Thoracic aorta (tissue), 2 donors: ENCODE results near the gene RUNX1. TPM values are rescaled to one million over a fixed set of nuclear protein-coding genes. Genes with fewer than 3 reads are reported as not detected.

ENCODE experiments used
- ATAC-seq: fragments of 150-250 bp; one replicate; pipeline ENCODE4 v1.8.0; 2017; ENCODE audit warnings: low read depth; ENCODE audit not compliant: insufficient number of reproducible peaks, low FRiP score
- DNase-seq: peaks from one replicate; pipeline ENCODE4 v3.0.0-alpha.2; 2020; ENCODE audit warnings: low spot score
- H3K27ac ChIP-seq, 2 donors: fragments of 200-600 bp; sonication (generic); 1 replicate in 1 of 2; 2 replicates in 1 of 2; pipeline ENCODE4 v1.5.1; 2016; ENCODE audit warnings: mild to moderate bottlenecking in 2 of 2, moderate library complexity in 2 of 2
- H3K27me3 ChIP-seq: fragments of 200-600 bp; sonication (generic); replicated peaks from 2 replicates; pipeline ENCODE4 v1.6.0; 2016; ENCODE audit warnings: mild to moderate bottlenecking; ENCODE audit not compliant: insufficient read depth
- H3K36me3 ChIP-seq: fragments of 200-600 bp; sonication (generic); one replicate; pipeline ENCODE4 v1.5.1; 2016
- H3K4me1 ChIP-seq, 2 donors: fragments of 200-600 bp; sonication (generic); 1 replicate in 1 of 2; 2 replicates in 1 of 2; pipeline versions ENCODE4 v1.5.1 to v1.6.0; 2016; ENCODE audit warnings: low read depth in 2 of 2, mild to moderate bottlenecking in 1 of 2; ENCODE audit not compliant: control insufficient read depth in 1 of 2
- H3K4me3 ChIP-seq: fragments of 200-600 bp; sonication (generic); 2 replicates; pipeline ENCODE4 v1.5.1; 2016; ENCODE audit warnings: mild to moderate bottlenecking
- H3K9me3 ChIP-seq: fragments of 200-600 bp; sonication (generic); 2 replicates; pipeline ENCODE4 v1.5.1; 2016
- total RNA-seq, 2 donors: library from RNA; depleted of rRNA; stranded (reverse); fragments of >200 nt; gene quantifications; one replicate each; pipeline versions ENCODE4 v1.1.0 to v1.2.3, GENCODE V29; 2016
- TF ChIP-seq, protein P1 (sequence below): fragments of 200-600 bp; sonication (generic); IDR thresholded peaks from one replicate; pipeline ENCODE4 v1.5.1; 2019; ENCODE audit warnings: antibody characterized with exemption

The RUNX1 gene
- total RNA-seq, 2 donors from 2014 or later, result 47.4 to 64.7 TPM

DNA sequence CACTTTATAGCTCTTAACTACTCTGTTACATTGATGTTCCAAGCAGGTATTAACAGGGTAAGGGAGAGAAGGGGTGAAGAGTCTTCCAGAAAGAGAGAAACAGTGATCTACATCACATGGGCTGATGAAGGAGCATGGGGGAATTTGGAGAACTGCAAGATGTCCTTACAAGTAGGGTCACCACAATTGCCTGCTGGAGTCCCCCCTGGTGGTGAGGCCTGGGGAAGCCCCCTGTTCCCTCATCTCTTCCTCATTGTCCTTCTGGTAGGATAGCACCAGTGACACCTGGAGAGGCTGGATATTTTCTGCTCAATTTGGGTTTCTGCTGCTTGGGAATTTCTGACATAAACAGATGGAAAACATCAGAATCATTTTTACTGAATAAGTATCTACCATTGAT lies 126.6 kb downstream of the RUNX1 start:
- no peaks in the 10 kb centered on the region for H3K27me3 ChIP-seq
- no peak overlapping the region for H3K27ac ChIP-seq
- H3K4me3 ChIP-seq, result no peak overlapping the region
- H3K9me3 ChIP-seq, result no peaks in the 10 kb centered on the region
- TF ChIP-seq, protein P1, sequence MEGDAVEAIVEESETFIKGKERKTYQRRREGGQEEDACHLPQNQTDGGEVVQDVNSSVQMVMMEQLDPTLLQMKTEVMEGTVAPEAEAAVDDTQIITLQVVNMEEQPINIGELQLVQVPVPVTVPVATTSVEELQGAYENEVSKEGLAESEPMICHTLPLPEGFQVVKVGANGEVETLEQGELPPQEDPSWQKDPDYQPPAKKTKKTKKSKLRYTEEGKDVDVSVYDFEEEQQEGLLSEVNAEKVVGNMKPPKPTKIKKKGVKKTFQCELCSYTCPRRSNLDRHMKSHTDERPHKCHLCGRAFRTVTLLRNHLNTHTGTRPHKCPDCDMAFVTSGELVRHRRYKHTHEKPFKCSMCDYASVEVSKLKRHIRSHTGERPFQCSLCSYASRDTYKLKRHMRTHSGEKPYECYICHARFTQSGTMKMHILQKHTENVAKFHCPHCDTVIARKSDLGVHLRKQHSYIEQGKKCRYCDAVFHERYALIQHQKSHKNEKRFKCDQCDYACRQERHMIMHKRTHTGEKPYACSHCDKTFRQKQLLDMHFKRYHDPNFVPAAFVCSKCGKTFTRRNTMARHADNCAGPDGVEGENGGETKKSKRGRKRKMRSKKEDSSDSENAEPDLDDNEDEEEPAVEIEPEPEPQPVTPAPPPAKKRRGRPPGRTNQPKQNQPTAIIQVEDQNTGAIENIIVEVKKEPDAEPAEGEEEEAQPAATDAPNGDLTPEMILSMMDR, result no peak
- no peaks in the 10 kb centered on the region for H3K4me1 ChIP-seq
- ATAC-seq (no peak), DNase-seq (no peak)
- H3K36me3 ChIP-seq, result no peaks in the 10 kb centered on the region

DNA sequence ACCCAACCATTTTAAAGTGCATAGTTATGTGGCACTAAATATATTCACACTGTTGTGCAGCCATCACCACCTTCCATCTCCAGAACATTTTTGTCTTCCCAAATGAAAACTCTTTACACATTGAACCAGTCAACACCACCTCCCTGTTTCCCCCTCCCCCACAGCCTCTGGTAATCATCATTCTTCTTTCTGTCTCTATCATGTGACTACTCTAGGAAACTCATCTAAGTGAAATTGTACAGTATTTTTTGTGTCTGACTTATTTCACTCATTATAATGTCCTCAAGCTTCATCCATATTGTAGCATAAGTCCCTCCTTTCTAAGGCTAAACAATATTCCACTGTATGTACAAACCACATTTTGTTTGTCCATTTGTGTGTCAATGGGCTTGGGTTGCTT lies 128.0 kb downstream of the RUNX1 start:
- Histone ChIP-seq H3K4me1 (no peaks in the 10 kb centered on the region), H3K36me3 (no peaks in the 10 kb centered on the region), H3K27me3 (no peaks in the 10 kb centered on the region), H3K27ac (no peak overlapping the region), H3K9me3 (no peaks in the 10 kb centered on the region), H3K4me3 (no peak overlapping the region)
- TF ChIP-seq, protein P1, result no peak
- ATAC-seq, result no peak
- no peak for DNase-seq

DNA sequence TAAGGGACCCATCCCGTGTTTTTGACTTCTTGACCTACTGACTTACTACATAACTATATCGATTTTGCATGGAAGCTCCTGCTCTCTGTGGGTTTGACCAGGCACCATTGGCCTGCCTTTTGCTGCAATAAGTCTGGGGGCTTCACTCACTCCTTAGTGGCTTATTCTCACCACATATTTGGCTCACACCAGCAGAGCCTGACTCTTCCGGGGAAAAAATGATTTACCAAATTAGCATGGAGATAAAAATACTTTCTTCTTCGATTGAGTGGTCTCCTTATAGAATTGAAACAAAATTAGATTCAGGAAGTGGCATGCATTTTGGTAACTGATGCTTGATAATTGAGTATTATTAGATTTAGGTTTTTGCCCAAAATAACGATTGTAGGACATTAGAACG lies 129.7 kb downstream of the RUNX1 start:
- no peak for DNase-seq
- Histone ChIP-seq H3K27me3 (no peaks in the 10 kb centered on the region), H3K9me3 (no peaks in the 10 kb centered on the region), H3K36me3 (no peaks in the 10 kb centered on the region), H3K4me3 (no peak overlapping the region), H3K27ac (no peak overlapping the region), H3K4me1 (no peaks in the 10 kb centered on the region)
- no peak for ATAC-seq
- TF ChIP-seq, protein P1, result no peak

DNA sequence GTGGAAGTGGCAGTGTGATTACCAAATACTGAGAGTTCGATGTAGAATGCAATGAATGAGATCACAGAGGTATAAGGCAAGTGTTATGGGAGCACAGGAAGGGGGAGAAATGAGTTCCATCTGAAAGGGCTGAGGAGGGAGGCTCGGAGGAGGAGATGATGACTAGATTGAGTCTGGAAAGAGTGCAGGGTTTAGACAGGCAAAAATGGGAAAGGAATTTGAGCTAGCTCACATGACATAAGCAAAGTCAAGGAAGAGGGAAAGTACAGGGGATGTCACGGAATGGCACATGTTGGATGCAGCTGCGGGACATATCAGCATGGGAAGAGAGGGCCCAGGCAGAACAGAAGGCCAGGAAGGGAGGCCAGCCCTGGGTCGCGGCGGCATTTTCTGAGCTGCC lies 132.7 kb downstream of the RUNX1 start:
- H3K27ac ChIP-seq, result no peak overlapping the region
- no peaks in the 10 kb centered on the region for H3K27me3 ChIP-seq
- ATAC-seq (no peak), DNase-seq (no peak)
- H3K4me3 ChIP-seq, result no peak overlapping the region
- H3K36me3 ChIP-seq, result no peaks in the 10 kb centered on the region
- TF ChIP-seq, protein P1, result no peak
- no peaks in the 10 kb centered on the region for H3K4me1 ChIP-seq
- H3K9me3 ChIP-seq, result no peaks in the 10 kb centered on the region

DNA sequence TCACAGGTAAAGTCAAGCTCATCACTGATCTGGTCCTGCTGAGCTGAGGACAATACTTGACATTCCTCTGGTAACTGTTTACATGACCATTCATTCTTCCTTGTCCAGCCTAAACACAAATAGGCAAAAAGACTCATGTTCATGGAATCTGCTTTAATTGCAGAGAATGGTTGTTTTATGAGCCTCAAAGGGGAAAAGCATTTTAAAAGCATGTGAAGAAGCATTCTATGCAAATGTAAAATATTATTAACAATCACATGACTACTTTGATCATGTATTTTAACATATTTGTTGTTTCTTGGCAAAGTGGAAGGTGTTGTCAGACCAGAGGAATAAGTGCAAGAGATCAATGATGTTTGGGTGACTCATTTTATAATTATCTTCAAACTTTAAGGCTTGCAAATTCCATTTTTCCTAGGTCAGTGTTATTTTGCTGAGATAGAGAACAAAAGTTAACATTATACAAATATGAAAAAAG lies 133.7 kb downstream of the RUNX1 start:
- TF ChIP-seq, protein P1, result no peak
- no peak overlapping the region for H3K4me3 ChIP-seq
- no peaks in the 10 kb centered on the region for H3K27me3 ChIP-seq
- H3K27ac ChIP-seq, result no peak overlapping the region
- no peaks in the 10 kb centered on the region for H3K36me3 ChIP-seq
- ATAC-seq (no peak), DNase-seq (no peak)
- H3K4me1 ChIP-seq, result no peaks in the 10 kb centered on the region
- no peaks in the 10 kb centered on the region for H3K9me3 ChIP-seq
